Measurements from ENCODE around the gene FSTL4.

The FSTL4 gene

DNA sequence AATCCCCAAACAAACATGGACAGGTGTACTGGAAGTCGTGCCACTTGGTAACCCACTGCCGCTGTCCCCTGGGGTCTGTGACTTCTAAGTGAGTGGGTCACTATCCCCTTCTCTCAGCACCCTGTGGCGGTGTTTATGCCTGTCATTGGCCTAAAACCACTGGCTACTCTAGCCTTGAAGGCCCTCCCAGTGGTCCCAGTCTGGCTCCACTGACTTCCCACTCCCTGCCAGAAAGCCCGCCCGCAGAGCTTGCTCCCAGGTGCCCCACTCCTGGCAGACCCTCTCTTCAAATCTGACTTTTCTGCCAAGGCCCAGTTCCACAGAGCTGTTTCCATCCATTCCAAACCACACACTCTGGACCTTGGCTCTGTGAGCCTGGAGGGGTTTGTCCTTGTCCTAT, 286.0 kb downstream of the FSTL4 start:
- Histone ChIP-seq H3K4me3 (ENCODE audit: low read depth, low read length, poor library complexity, severe bottlenecking) (no peak overlapping the region), H3K79me2 (ENCODE audit: insufficient read depth, low read length) (no peaks in the 10 kb centered on the region), H3K4me2 (ENCODE audit: low read length) (no peak overlapping the region), H4K20me1 (ENCODE audit: insufficient read depth, low read length) (no peaks in the 10 kb centered on the region), H2AFZ (ENCODE audit: low read length) (no peak overlapping the region), H3F3A (ENCODE audit: insufficient read depth, low read length) (no peaks in the 10 kb centered on the region), H3K27me3 (ENCODE audit: insufficient read depth, low read length) (no peaks in the 10 kb centered on the region), H3K9ac (ENCODE audit: low read length) (no peak overlapping the region), H3K9me3 (ENCODE audit: low read length) (no peaks in the 10 kb centered on the region), H3K36me3 (ENCODE audit: insufficient read depth, low read length) (no peaks in the 10 kb centered on the region), H3K27ac (ENCODE audit: low read depth, low read length, poor library complexity, severe bottlenecking) (no peak overlapping the region), H3K9me2 (ENCODE audit: low read depth, low read length) (no peaks in the 10 kb centered on the region), H3K4me1 (ENCODE audit: insufficient read depth, low read length, severe bottlenecking) (no peaks in the 10 kb centered on the region)
- TF ChIP-seq EZH2 (IDR thresholded peaks at IDR 0.05; ENCODE audit: borderline replicate concordance, low read length): no peak
- TF ChIP-seq, protein P1, sequence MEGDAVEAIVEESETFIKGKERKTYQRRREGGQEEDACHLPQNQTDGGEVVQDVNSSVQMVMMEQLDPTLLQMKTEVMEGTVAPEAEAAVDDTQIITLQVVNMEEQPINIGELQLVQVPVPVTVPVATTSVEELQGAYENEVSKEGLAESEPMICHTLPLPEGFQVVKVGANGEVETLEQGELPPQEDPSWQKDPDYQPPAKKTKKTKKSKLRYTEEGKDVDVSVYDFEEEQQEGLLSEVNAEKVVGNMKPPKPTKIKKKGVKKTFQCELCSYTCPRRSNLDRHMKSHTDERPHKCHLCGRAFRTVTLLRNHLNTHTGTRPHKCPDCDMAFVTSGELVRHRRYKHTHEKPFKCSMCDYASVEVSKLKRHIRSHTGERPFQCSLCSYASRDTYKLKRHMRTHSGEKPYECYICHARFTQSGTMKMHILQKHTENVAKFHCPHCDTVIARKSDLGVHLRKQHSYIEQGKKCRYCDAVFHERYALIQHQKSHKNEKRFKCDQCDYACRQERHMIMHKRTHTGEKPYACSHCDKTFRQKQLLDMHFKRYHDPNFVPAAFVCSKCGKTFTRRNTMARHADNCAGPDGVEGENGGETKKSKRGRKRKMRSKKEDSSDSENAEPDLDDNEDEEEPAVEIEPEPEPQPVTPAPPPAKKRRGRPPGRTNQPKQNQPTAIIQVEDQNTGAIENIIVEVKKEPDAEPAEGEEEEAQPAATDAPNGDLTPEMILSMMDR (IDR thresholded peaks at IDR 0.05; ENCODE audit: low read length): no peak

DNA sequence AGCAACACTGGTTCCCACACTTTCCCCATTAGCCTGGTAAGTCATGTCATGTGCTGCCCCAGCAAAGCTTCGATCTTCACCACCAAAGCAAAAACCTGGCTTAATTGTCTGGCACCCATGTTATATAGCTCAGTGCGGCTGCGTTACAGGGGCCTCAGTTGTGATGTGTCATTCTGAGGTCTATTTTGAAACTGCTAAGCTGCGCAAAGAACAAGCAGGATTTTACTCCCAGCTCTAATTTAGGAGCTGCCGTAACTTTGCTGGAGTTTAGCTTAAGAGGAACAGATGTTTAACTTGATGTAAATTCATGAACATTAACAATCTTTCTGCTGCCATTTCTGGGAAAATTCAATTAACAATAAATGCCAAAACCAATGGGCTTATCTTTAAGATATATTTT, 286.5 kb downstream of the FSTL4 start:
- no peak overlapping the region for H3K4me2 ChIP-seq (ENCODE audit: low read length)
- no peak for TF ChIP-seq EZH2 (IDR thresholded peaks at IDR 0.05; ENCODE audit: borderline replicate concordance, low read length)
- TF ChIP-seq, protein P1 (IDR thresholded peaks at IDR 0.05; ENCODE audit: low read length): no peak
- no peaks in the 10 kb centered on the region for H4K20me1 ChIP-seq (ENCODE audit: insufficient read depth, low read length)
- no peaks in the 10 kb centered on the region for H3K79me2 ChIP-seq (ENCODE audit: insufficient read depth, low read length)
- H3F3A ChIP-seq (ENCODE audit: insufficient read depth, low read length): no peaks in the 10 kb centered on the region
- H3K4me3 ChIP-seq (ENCODE audit: low read depth, low read length, poor library complexity, severe bottlenecking): no peak overlapping the region
- H3K27me3 ChIP-seq (ENCODE audit: insufficient read depth, low read length): no peaks in the 10 kb centered on the region
- no peaks in the 10 kb centered on the region for H3K9me3 ChIP-seq (ENCODE audit: low read length)
- H3K27ac ChIP-seq (ENCODE audit: low read depth, low read length, poor library complexity, severe bottlenecking): no peak overlapping the region
- H2AFZ ChIP-seq (ENCODE audit: low read length): no peak overlapping the region
- H3K9me2 ChIP-seq (ENCODE audit: low read depth, low read length): no peaks in the 10 kb centered on the region
- no peaks in the 10 kb centered on the region for H3K4me1 ChIP-seq (ENCODE audit: insufficient read depth, low read length, severe bottlenecking)
- H3K36me3 ChIP-seq (ENCODE audit: insufficient read depth, low read length): no peaks in the 10 kb centered on the region
- no peak overlapping the region for H3K9ac ChIP-seq (ENCODE audit: low read length)

DNA sequence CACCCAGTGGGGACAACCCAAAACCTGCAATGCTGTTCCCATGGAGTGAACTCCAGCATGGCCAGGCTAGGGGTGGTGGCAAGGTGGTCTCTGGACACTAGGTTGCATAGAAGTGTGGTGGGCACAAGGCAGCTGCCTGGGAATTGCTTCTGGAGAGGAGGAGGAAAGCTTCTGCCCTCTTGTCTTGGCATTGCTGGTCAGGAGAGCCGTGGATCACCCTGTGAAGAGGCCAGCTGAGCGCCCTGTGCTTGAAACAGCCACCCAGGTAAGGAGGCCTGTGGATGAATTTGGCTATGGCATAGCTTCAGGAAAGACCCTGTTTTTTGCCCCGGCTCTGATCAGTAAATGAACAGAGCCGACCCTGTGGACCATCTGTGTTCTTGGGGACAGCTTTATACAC, 287.4 kb downstream of the FSTL4 start:
- Histone ChIP-seq H3K27ac (ENCODE audit: low read depth, low read length, poor library complexity, severe bottlenecking) (no peak overlapping the region), H3K79me2 (ENCODE audit: insufficient read depth, low read length) (no peaks in the 10 kb centered on the region), H4K20me1 (ENCODE audit: insufficient read depth, low read length) (no peaks in the 10 kb centered on the region), H3K9ac (ENCODE audit: low read length) (no peak overlapping the region), H3K4me3 (ENCODE audit: low read depth, low read length, poor library complexity, severe bottlenecking) (no peak overlapping the region), H2AFZ (ENCODE audit: low read length) (no peak overlapping the region), H3K9me2 (ENCODE audit: low read depth, low read length) (no peaks in the 10 kb centered on the region), H3K9me3 (ENCODE audit: low read length) (no peaks in the 10 kb centered on the region), H3K4me1 (ENCODE audit: insufficient read depth, low read length, severe bottlenecking) (no peaks in the 10 kb centered on the region), H3K27me3 (ENCODE audit: insufficient read depth, low read length) (no peaks in the 10 kb centered on the region), H3K36me3 (ENCODE audit: insufficient read depth, low read length) (no peaks in the 10 kb centered on the region), H3K4me2 (ENCODE audit: low read length) (no peak overlapping the region), H3F3A (ENCODE audit: insufficient read depth, low read length) (no peaks in the 10 kb centered on the region)
- no peak for TF ChIP-seq EZH2 (IDR thresholded peaks at IDR 0.05; ENCODE audit: borderline replicate concordance, low read length)
- TF ChIP-seq, protein P1 (IDR thresholded peaks at IDR 0.05; ENCODE audit: low read length): no peak
